ENCODE results near the gene TMEM208. TPM values are rescaled to one million over a fixed set of nuclear protein-coding genes. Genes with fewer than 3 reads are reported as not detected.

The TMEM208 gene
- total RNA-seq, 1 donor from 2014 or later, result 36.5 TPM

GRCh38 chr16:67248401-67249177, 21.7 kb downstream of the TMEM208 start, which contains the start of gene SLC9A5:
Gene SLC9A5 (plus strand): TSS chr16:67248979. CDS start chr16:67249015, 36 bp downstream.
- DNase-seq (ENCODE audit: low spot score), result no peak

GRCh38 chr16:67249178-67250044, 22.5 kb downstream of the TMEM208 start:
- DNase-seq (ENCODE audit: low spot score), result no peak

- no peak for DNase-seq (ENCODE audit: low spot score)
Measured at GRCh38 chr16:67250045-67250327, 23.1 kb downstream of the TMEM208 start.

- no peak for DNase-seq (ENCODE audit: low spot score)
Measured at GRCh38 chr16:67252609-67253497, 25.9 kb downstream of the TMEM208 start.

- no peak for DNase-seq (ENCODE audit: low spot score)
Measured at GRCh38 chr16:67254801-67255552, 28.0 kb downstream of the TMEM208 start.

GRCh38 chr16:67255553-67256221, 28.8 kb downstream of the TMEM208 start:
- no peak for DNase-seq (ENCODE audit: low spot score)

- no peak for DNase-seq (ENCODE audit: low spot score)
Measured at GRCh38 chr16:67256701-67257230, 29.8 kb downstream of the TMEM208 start.

GRCh38 chr16:67257486-67258160, 30.7 kb downstream of the TMEM208 start:
- DNase-seq (ENCODE audit: low spot score), result no peak

- no peak for DNase-seq (ENCODE audit: low spot score)
Measured at GRCh38 chr16:67258161-67258835, 31.4 kb downstream of the TMEM208 start.

- DNase-seq (ENCODE audit: low spot score), result no peak
Measured at GRCh38 chr16:67259705-67260104, 32.8 kb downstream of the TMEM208 start.

GRCh38 chr16:67260426-67261063, 33.6 kb downstream of the TMEM208 start:
- DNase-seq (ENCODE audit: low spot score), result no peak

- DNase-seq (ENCODE audit: low spot score), result no peak
Measured at GRCh38 chr16:67263201-67263600, 36.3 kb downstream of the TMEM208 start.

- DNase-seq (ENCODE audit: low spot score), result no peak
Measured at GRCh38 chr16:67264277-67264676, 37.3 kb downstream of the TMEM208 start.

GRCh38 chr16:67264866-67265265, 37.9 kb downstream of the TMEM208 start:
- no peak for DNase-seq (ENCODE audit: low spot score)

GRCh38 chr16:67265834-67266233, 38.9 kb downstream of the TMEM208 start:
- no peak for DNase-seq (ENCODE audit: low spot score)

GRCh38 chr16:67268136-67268579, 41.2 kb downstream of the TMEM208 start:
- no peak for DNase-seq (ENCODE audit: low spot score)

GRCh38 chr16:67269766-67270165, 42.8 kb downstream of the TMEM208 start:
- no peak for DNase-seq (ENCODE audit: low spot score)

GRCh38 chr16:67270931-67271338, 44.0 kb downstream of the TMEM208 start:
- DNase-seq (ENCODE audit: low spot score), result no peak
